Embryonic facial prominence (tissue), 1 donor: Measurements from ENCODE around the gene FEN1.

Experiments used
- DNase-seq: peaks from one replicate; pipeline ENCODE4 v3.0.0-alpha.2; 2016; ENCODE audit errors: extremely low spot score

The FEN1 gene

GRCh38 chr11:61757213-61757862, 35.4 kb upstream of the FEN1 start:
- no peak for DNase-seq

- DNase-seq, result no peak
Measured at GRCh38 chr11:61760946-61761345, 31.8 kb upstream of the FEN1 start.

GRCh38 chr11:61761440-61762222, 31.1 kb upstream of the FEN1 start:
- DNase-seq, result no peak

DNA sequence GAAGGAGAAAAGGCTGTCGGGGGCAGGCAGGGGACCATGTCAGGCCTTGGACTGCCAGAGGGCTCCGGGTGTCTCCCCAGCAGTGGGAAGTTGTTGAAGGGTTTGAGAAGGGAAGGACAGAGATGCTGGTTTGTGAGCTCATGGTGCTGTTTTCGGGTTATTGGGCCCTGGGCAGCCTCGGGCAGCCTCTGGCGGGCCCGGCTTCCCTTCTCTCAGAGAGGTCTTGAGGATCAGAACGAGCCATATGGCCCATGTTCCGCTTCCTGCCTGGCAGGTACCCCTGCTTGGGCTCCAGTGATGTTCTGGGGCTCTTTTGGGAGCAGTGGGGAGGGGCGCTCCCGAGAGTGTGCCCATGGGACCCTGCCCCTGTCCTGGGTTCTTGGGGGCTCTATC, 30.5 kb upstream of the FEN1 start:
- no peak for DNase-seq

DNA sequence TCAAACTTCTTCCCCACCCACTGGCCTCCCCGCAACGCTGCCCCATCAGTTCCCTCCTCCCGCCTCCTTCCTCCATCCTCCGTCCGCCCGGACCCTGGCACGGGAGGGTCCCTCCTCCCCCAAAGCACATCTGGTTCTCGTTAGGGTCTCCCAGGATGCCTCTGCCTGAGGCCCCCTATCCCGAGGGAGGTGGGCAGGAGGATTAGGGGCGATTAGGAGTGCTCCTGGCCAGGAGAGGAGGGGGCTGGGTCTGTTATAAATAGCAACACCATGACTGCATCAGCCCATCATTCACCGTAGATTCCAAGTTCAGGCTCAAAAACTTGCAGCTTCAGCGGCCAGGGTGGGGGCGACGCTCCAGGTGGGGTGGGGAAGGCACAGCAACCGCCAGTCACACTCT, 29.9 kb upstream of the FEN1 start:
- DNase-seq, result no peak

DNA sequence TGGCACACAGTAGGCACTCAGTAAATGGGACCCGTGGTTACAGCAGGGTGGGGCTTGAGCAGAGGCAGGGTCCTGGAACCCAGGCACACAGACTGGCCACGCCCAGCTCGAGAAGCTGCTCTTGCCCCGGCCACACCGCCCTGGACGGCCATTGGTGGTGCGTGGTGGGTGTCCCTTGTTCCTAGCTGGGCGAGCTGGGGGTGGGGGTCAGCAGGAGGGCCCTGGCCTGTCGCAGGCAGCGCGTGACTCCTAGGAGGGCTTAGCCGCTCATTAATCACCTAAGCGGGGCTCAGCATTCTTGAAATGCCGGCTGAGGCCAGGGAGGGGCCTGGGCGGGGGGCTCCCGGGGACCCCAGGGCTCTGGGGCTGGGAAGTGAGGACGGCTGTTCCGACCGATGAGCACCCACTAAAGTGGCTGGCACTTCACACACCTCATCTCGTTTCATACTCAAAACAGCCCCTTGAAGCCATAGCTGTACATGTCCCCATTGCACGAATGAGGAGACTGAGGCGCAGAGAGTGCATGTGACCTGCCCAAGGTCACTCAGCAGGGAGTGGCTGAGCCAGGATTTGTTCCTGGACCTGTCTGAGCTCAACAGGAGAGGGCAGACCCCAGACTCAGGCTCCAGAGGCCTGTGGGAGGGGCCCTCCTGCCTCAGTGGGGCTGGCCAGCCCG, 28.6 kb upstream of the FEN1 start:
- no peak for DNase-seq

DNA sequence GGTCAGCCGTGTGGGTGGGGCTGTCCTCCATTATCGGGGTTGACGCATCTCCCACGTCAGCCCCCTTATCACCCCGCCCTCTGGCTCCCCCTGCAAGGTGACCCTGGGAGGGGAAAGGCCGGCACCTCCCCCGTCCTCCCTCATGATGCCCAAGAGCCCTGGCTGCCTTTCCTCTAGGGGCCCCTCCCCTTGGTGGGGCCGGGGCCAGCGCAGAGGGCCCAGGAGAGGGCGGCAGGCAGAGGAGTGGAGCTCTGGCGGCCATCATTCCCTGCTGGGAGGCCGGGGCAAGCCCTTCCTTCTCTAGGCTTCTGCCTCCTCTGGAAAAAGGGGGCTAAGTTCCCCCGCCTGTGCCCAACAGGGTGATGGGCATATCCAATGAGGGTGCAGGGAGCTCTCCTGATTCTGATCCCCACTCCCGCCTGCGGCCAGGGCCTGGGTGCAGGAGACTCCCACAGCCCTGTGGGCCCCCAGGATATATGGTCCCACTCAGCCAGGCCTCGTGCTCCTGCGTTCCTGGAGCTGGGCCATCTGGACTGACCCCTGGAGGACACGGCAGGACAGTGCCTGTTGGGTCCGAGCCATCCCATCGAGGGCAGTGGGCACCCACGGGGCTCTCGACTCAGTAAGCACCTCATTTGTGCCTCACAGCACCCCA, 28.0 kb upstream of the FEN1 start:
- no peak for DNase-seq

- DNase-seq, result no peak
Measured at GRCh38 chr11:61765550-61766253, 27.0 kb upstream of the FEN1 start.

DNA sequence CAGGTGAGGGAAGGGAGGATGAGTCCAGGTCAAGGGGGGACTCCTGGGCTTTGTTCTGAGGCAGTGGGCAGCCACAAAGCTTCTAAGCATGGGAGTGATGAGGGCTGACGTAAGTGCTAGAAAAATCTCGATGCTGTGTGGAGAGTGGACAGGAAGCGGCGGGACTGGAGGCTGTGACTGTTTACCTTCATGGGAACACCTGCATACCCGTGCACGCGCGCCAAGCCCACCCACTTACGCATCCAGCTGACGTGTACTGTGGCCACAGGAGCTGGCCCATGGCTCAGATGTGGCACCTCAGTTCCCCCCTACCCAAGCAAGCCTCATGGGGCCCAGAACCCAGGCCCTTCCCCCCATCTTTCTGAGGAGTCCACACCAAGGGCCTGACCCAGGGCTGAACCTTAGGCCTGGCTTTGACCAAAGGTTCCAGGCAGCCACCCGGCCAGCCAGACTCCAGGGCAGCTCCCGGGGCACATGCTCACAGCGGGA, 26.3 kb upstream of the FEN1 start:
- no peak for DNase-seq

- DNase-seq, result no peak
Measured at GRCh38 chr11:61768376-61769076, 24.2 kb upstream of the FEN1 start.

DNA sequence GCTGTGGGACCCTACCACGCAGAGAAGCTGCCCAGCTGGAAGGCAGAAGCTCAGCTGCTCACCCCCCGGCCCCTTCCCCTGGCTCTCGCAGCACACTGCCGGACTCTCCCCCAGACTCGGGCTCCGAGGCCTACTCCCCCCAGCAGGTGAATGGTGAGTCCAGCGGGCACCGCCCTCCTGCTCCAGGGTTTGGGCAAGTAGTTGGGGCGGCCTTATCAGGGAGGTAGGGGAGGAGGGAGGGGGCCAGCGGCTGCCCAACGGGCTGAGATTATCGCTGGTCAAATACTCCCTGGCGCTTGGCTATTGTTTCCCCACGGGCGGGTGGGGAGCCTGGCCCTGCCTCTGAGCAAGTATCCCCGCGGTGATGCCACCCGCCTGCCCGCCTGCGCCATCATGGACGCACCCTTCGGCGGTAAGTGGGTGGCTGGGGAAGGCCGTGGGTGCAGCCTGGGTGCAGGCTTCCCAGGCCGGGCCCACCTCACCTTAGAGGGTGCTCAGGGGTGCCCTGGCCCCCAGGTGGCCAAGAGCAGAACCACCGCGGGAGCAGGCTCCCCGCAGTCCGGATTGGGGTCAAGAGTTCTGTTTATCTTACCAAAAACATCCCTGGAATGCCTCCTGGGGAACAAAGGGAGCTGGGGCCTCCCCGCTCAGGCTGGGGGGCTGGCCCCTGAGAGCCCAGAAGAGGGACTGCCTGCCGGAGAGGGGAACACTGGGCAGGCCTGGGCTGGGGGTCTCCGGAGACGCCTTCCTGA, 23.4 kb upstream of the FEN1 start:
- no peak for DNase-seq

- no peak for DNase-seq
Measured at GRCh38 chr11:61769946-61770683, 22.6 kb upstream of the FEN1 start.

- DNase-seq, result no peak
Measured at GRCh38 chr11:61771195-61771894, 21.4 kb upstream of the FEN1 start.

GRCh38 chr11:61771985-61772455, 20.7 kb upstream of the FEN1 start:
- no peak for DNase-seq

DNA sequence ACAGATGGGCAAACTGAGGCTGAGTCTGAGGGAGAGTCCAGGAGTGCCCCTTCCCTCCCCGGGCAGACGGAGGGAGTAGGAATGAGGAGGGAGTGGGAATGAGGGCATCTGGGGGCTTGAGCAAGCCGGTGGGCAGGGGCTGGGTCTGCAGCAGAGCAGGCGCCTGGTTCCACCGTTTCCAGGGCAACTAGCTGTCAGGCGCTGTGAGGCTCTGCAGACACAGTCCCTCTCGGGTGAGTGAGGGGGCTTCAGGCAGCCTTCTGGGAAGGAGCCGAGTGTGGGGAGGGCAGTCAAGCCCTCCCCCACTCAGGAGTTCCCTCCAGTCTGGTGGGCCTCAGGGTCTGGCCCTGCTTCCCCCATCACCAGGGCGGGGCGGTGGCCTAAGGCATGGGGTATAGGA, 19.4 kb upstream of the FEN1 start:
- DNase-seq, result no peak

GRCh38 chr11:61773809-61774208, 18.9 kb upstream of the FEN1 start:
- no peak for DNase-seq

DNA sequence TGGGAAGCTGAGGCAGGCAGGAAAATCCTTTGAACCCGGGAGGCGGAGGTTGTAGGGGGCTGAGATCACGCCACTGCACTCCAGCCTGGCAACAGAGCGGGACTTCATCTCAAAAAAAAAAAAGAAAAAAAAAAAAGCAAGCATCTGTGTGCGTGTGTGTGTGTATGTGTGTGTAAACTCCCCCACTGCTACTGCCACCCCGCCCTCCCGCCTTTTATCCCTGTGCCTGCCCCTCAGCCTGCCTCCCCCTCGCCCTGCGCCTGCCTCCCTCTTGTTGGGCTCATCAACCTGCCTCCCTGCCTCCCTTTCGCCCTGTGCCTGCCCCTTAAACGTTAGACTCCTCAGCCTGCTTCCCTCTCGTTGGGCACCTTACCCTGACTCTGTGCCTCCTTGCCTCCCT, 18.3 kb upstream of the FEN1 start:
- DNase-seq, result no peak

GRCh38 chr11:61775106-61775505, 17.6 kb upstream of the FEN1 start:
- no peak for DNase-seq
